Measurements from ENCODE around the gene FCRL4.

DNA sequence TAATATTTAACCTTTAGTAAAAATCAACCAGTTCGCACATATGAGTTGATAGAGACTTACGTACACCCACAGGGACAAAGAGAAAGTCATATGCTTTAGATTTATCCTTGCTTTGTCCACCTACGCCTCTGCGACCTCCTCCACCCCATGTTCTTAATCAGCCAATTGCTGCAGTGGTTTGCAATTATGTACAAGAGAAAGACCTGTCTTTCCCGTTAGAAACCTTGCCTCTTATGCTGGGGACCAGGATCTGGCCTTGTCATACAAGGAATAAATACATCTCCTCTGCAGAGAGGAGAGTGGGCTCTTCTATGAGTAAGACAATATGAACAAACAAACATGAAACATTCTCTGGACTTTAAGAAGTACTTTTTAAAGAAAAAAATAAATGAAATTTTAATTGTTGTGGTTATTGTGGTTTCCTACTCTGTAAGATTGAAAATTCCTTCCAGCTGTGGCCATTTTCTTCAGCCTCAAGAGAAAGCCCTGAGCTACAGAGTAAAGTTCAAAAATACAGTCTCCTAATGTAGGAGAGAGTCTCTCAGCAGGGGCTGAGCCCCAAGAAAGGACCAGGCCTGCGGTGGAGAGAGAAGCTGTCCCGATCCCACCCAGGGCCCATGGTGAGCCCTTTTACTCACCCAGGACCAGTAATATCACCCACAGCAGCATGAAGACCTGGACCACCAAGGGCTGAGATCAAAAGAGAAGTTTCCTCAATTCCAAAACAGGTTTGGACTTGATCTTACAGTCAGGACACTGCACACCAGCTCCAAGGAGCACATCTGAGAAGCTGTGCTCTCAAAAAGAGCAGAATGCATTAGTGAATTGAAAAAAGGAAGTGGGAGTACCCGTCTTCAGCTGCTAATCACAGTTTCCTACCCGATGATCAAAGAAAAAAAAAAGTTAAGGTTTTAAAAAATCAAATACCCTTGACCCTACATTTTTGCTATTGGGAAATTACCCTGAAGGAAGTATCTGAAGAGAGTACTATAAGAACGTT is 45.9 kb downstream of the FCRL4 start, which contains the start of gene FCRL5:
- TF ChIP-seq, protein P1, sequence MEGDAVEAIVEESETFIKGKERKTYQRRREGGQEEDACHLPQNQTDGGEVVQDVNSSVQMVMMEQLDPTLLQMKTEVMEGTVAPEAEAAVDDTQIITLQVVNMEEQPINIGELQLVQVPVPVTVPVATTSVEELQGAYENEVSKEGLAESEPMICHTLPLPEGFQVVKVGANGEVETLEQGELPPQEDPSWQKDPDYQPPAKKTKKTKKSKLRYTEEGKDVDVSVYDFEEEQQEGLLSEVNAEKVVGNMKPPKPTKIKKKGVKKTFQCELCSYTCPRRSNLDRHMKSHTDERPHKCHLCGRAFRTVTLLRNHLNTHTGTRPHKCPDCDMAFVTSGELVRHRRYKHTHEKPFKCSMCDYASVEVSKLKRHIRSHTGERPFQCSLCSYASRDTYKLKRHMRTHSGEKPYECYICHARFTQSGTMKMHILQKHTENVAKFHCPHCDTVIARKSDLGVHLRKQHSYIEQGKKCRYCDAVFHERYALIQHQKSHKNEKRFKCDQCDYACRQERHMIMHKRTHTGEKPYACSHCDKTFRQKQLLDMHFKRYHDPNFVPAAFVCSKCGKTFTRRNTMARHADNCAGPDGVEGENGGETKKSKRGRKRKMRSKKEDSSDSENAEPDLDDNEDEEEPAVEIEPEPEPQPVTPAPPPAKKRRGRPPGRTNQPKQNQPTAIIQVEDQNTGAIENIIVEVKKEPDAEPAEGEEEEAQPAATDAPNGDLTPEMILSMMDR (IDR thresholded peaks at IDR 0.05), result no peak
- no peak for TF ChIP-seq POLR2A (IDR thresholded peaks at IDR 0.05)

Data from testis (tissue), 2 donors.